ENCODE results near the gene MUC5AC. TPM values are rescaled to one million over a fixed set of nuclear protein-coding genes. Genes with fewer than 3 reads are reported as not detected.

MUC5AC gene
- total RNA-seq, 1 experiment from 2014 or later = 51.2 TPM

- intact Hi-C loops (cut with micrococcal nuclease; ENCODE audit: unreplicated experiment) = loop anchor here (1.0 kb wide), 1 partner anchor 119 kb away; no protein-coding TSS in a partner anchor
- no peak overlapping the region for H3K27ac Mint-ChIP-seq (ENCODE audit: unreplicated experiment)
These were observed 75.7 kb downstream of the MUC5AC start for GRCh38 chr11:1233351-1234053.

GRCh38 chr11:1234054-1234720 lies 76.4 kb downstream of the MUC5AC start:
- H3K9me3 Mint-ChIP-seq (ENCODE audit: low read depth, unreplicated experiment) = no peaks in the 10 kb centered on the region
- no peak overlapping the region for H3K4me3 Mint-ChIP-seq (ENCODE audit: low read depth, unreplicated experiment)
- H3K4me1 Mint-ChIP-seq (ENCODE audit: low read depth, unreplicated experiment) = peaks cover 9% of the 10 kb centered on the region
- no peak for DNase-seq
- H3K27ac Mint-ChIP-seq (ENCODE audit: unreplicated experiment) = no peak overlapping the region
- BruUV-seq (replicated peaks) = no TSS peak
- intact Hi-C loops (cut with micrococcal nuclease; ENCODE audit: unreplicated experiment) = no loop called here
- no peaks in the 10 kb centered on the region for H3K27me3 Mint-ChIP-seq (ENCODE audit: unreplicated experiment)
- CTCF ChIA-PET = interaction anchor here (0.6 kb wide), 1 partner anchor 82 kb away, joined by 3 read pairs; no protein-coding TSS in a partner anchor
- TF ChIP-seq, protein P1, sequence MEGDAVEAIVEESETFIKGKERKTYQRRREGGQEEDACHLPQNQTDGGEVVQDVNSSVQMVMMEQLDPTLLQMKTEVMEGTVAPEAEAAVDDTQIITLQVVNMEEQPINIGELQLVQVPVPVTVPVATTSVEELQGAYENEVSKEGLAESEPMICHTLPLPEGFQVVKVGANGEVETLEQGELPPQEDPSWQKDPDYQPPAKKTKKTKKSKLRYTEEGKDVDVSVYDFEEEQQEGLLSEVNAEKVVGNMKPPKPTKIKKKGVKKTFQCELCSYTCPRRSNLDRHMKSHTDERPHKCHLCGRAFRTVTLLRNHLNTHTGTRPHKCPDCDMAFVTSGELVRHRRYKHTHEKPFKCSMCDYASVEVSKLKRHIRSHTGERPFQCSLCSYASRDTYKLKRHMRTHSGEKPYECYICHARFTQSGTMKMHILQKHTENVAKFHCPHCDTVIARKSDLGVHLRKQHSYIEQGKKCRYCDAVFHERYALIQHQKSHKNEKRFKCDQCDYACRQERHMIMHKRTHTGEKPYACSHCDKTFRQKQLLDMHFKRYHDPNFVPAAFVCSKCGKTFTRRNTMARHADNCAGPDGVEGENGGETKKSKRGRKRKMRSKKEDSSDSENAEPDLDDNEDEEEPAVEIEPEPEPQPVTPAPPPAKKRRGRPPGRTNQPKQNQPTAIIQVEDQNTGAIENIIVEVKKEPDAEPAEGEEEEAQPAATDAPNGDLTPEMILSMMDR (IDR thresholded peaks at IDR 0.05; ENCODE audit: unreplicated experiment) = no peak
- H3K36me3 Mint-ChIP-seq (ENCODE audit: insufficient read depth, unreplicated experiment) = no peaks in the 10 kb centered on the region

More at GRCh38 chr11:1233351-1234053, 75.7 kb downstream of the MUC5AC start:
- no peaks in the 10 kb centered on the region for H3K9me3 Mint-ChIP-seq (ENCODE audit: low read depth, unreplicated experiment)
- DNase-seq = peak; percentile 54
- H3K27me3 Mint-ChIP-seq (ENCODE audit: unreplicated experiment) = no peaks in the 10 kb centered on the region
- TF ChIP-seq, protein P1 (IDR thresholded peaks at IDR 0.05; ENCODE audit: unreplicated experiment) = peak; percentile 39
- no peaks in the 10 kb centered on the region for H3K36me3 Mint-ChIP-seq (ENCODE audit: insufficient read depth, unreplicated experiment)
- no TSS peak for BruUV-seq (replicated peaks)
- H3K4me1 Mint-ChIP-seq (ENCODE audit: low read depth, unreplicated experiment) = peaks cover 9% of the 10 kb centered on the region
- CTCF ChIA-PET = interaction anchor here (0.6 to 0.9 kb wide), 2 partner anchors 31 to 81 kb away, joined by 3 read pairs; no protein-coding TSS in a partner anchor
- no peak overlapping the region for H3K4me3 Mint-ChIP-seq (ENCODE audit: low read depth, unreplicated experiment)

DNA sequence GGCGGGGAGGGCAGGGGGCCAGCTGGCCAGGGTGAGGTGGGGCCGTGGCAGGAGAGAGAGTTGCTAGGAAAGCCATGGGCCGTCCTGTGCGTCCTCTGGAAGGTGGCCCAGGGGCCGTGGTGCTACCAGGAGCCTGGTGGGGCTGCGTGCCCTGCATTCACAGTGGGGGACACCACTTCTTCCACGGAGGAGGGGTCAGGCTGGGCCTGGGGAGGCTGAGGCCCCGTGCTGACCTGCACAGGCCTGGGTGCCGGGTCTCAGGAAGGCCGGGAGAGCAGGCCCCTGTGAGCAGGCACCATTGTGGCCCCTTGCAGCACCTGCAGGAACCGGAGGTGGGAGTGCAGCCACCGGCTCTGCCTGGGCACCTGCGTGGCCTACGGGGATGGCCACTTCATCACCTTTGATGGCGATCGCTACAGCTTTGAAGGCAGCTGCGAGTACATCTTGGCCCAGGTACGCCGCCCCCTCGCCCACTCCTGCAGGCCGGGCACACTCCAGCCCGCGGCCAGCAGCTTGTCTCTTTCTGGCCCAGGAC lies 77.1 kb downstream of the MUC5AC start:
- peaks cover 4% of the 10 kb centered on the region for H3K36me3 Mint-ChIP-seq (ENCODE audit: insufficient read depth, unreplicated experiment)
- H3K27ac Mint-ChIP-seq (ENCODE audit: unreplicated experiment) = no peak overlapping the region
- H3K27me3 Mint-ChIP-seq (ENCODE audit: unreplicated experiment) = no peaks in the 10 kb centered on the region
- H3K9me3 Mint-ChIP-seq (ENCODE audit: low read depth, unreplicated experiment) = no peaks in the 10 kb centered on the region
- intact Hi-C loops (cut with micrococcal nuclease; ENCODE audit: unreplicated experiment) = loop anchor here (5.0 kb wide), 1 partner anchor 33 kb away; no protein-coding TSS in a partner anchor
- CTCF ChIA-PET = no interaction called here
- TF ChIP-seq, protein P1 (IDR thresholded peaks at IDR 0.05; ENCODE audit: unreplicated experiment) = no peak
- DNase-seq = no peak
- no peak overlapping the region for H3K4me3 Mint-ChIP-seq (ENCODE audit: low read depth, unreplicated experiment)
- peaks cover 9% of the 10 kb centered on the region for H3K4me1 Mint-ChIP-seq (ENCODE audit: low read depth, unreplicated experiment)
- no TSS peak for BruUV-seq (replicated peaks)

GRCh38 chr11:1235306-1235900 lies 77.7 kb downstream of the MUC5AC start:
- CTCF ChIA-PET = no interaction called here
- intact Hi-C loops (cut with micrococcal nuclease; ENCODE audit: unreplicated experiment) = loop anchor here (5.0 kb wide), 1 partner anchor 33 kb away; no protein-coding TSS in a partner anchor
- peaks cover 9% of the 10 kb centered on the region for H3K4me1 Mint-ChIP-seq (ENCODE audit: low read depth, unreplicated experiment)
- TF ChIP-seq, protein P1 (IDR thresholded peaks at IDR 0.05; ENCODE audit: unreplicated experiment) = no peak
- no peak overlapping the region for H3K27ac Mint-ChIP-seq (ENCODE audit: unreplicated experiment)
- no peaks in the 10 kb centered on the region for H3K9me3 Mint-ChIP-seq (ENCODE audit: low read depth, unreplicated experiment)
- H3K36me3 Mint-ChIP-seq (ENCODE audit: insufficient read depth, unreplicated experiment) = peaks cover 4% of the 10 kb centered on the region
- H3K4me3 Mint-ChIP-seq (ENCODE audit: low read depth, unreplicated experiment) = no peak overlapping the region
- BruUV-seq (replicated peaks) = no TSS peak
- no peak for DNase-seq
- no peaks in the 10 kb centered on the region for H3K27me3 Mint-ChIP-seq (ENCODE audit: unreplicated experiment)
